GM12874 (cell line): Measurements from ENCODE around the gene PTPRD.

ENCODE experiments used
- CTCF ChIP-seq: IDR thresholded peaks from 2 replicates; pipeline ENCODE4 v1.5.1; 2011; ENCODE audit warnings: low read depth, mild to moderate bottlenecking, control low read depth, low read length, moderate library complexity; ENCODE audit not compliant: insufficient read depth

PTPRD gene

GRCh38 chr9:8904771-8905515, 1707.9 kb downstream of the PTPRD start:
- TF ChIP-seq CTCF = no peak

DNA sequence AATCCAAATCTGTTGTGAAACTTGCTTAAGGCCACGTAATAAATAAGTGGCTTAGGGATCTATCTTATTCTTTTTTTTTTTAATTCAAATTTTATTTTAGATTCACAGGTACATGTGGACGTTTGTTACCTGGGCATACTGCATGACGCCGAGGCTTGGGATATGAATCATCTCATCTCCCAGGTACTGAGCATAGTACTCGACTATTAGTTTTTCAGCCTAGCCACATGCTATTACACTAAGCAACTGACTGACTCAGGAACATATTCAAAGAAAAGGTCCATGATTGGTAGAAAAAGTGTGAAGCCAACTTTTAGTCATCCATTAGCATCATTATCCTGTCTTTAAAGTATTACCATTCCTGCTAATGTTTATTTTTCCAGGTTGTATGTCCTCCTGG, 1709.7 kb downstream of the PTPRD start:
- TF ChIP-seq CTCF = no peak

- no peak for TF ChIP-seq CTCF
Observed at GRCh38 chr9:8901146-8901545, 1711.7 kb downstream of the PTPRD start.

GRCh38 chr9:8899511-8899910, 1713.3 kb downstream of the PTPRD start:
- TF ChIP-seq CTCF = no peak

GRCh38 chr9:8895861-8896224, 1717.0 kb downstream of the PTPRD start:
- peak; percentile 22; the same call in 1 of the 2 replicates for TF ChIP-seq CTCF

GRCh38 chr9:8895106-8895860, 1717.5 kb downstream of the PTPRD start:
- TF ChIP-seq CTCF = no peak

- TF ChIP-seq CTCF = no peak
Observed at GRCh38 chr9:8890695-8891094, 1722.1 kb downstream of the PTPRD start.
